ENCODE measurements around the gene MPV17L.
"Not testable (repeated sequence)": the region's sequence is repeated elsewhere in the genome, so short reads cannot be mapped to it uniquely, and the experiment has no call there.

MPV17L gene

DNA sequence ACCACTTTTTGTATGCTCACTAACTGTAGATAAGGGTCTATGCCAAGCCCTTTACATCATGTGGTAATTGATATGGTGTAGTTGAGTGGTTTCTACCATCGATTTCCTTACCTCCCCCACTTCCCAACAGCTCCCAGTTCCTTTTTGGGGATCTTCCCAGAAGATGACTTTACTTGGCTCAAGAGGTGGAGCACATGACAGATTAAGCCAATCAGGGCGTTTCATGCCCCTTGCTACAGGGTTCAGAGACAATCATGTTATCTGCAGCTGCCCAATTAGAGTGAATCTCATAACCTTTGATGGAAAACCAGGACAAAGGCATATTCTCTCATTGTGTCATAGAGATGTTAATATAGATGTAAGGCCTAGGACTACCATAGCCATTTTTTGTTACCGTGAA, 22.7 kb downstream of the MPV17L start:
- ATAC-seq: no peak
- TF ChIP-seq RARB (CRISPR knock-in tag; IDR thresholded peaks at IDR 0.05) (no peak), CSDC2 (CRISPR knock-in tag; IDR thresholded peaks at IDR 0.05) (no peak), PATZ1 (CRISPR knock-in tag; IDR thresholded peaks at IDR 0.05; ENCODE audit: borderline replicate concordance) (no peak), ZFP3 (CRISPR knock-in tag; IDR thresholded peaks at IDR 0.05) (no peak), OSR1 (CRISPR knock-in tag; IDR thresholded peaks at IDR 0.05) (no peak), ISL1 (CRISPR knock-in tag; IDR thresholded peaks at IDR 0.05) (no peak), GLIS3 (CRISPR knock-in tag; IDR thresholded peaks at IDR 0.05) (no peak), TCF4 (CRISPR knock-in tag; IDR thresholded peaks at IDR 0.05; ENCODE audit: borderline replicate concordance) (no peak), ESRRG (CRISPR knock-in tag; IDR thresholded peaks at IDR 0.05) (no peak), ZNF565 (CRISPR knock-in tag; conservative IDR thresholded peaks at IDR 0.05; ENCODE audit: low read depth) (no peak), SNAI2 (CRISPR knock-in tag; IDR thresholded peaks at IDR 0.05) (no peak), ZNF70 (CRISPR knock-in tag; IDR thresholded peaks at IDR 0.05) (no peak), ZNF8 (CRISPR knock-in tag; IDR thresholded peaks at IDR 0.05) (no peak), CREB5 (CRISPR knock-in tag; IDR thresholded peaks at IDR 0.05; ENCODE audit: low read depth) (no peak), TSHZ2 (CRISPR knock-in tag; IDR thresholded peaks at IDR 0.05) (no peak)
- TF ChIP-seq, protein P1, sequence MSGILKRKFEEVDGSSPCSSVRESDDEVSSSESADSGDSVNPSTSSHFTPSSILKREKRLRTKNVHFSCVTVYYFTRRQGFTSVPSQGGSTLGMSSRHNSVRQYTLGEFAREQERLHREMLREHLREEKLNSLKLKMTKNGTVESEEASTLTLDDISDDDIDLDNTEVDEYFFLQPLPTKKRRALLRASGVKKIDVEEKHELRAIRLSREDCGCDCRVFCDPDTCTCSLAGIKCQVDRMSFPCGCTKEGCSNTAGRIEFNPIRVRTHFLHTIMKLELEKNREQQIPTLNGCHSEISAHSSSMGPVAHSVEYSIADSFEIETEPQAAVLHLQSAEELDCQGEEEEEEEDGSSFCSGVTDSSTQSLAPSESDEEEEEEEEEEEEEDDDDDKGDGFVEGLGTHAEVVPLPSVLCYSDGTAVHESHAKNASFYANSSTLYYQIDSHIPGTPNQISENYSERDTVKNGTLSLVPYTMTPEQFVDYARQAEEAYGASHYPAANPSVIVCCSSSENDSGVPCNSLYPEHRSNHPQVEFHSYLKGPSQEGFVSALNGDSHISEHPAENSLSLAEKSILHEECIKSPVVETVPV (CRISPR knock-in tag; IDR thresholded peaks at IDR 0.05): no peak
- TF ChIP-seq, protein P2, sequence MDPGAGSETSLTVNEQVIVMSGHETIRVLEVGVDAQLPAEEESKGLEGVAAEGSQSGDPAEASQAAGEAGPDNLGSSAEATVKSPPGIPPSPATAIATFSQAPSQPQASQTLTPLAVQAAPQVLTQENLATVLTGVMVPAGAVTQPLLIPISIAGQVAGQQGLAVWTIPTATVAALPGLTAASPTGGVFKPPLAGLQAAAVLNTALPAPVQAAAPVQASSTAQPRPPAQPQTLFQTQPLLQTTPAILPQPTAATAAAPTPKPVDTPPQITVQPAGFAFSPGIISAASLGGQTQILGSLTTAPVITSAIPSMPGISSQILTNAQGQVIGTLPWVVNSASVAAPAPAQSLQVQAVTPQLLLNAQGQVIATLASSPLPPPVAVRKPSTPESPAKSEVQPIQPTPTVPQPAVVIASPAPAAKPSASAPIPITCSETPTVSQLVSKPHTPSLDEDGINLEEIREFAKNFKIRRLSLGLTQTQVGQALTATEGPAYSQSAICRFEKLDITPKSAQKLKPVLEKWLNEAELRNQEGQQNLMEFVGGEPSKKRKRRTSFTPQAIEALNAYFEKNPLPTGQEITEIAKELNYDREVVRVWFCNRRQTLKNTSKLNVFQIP (CRISPR knock-in tag; IDR thresholded peaks at IDR 0.05; ENCODE audit: borderline replicate concordance, low read depth): no peak

- ATAC-seq: not testable (repeated sequence)
Measured at GRCh38 chr16:15421696-15422095, 26.1 kb downstream of the MPV17L start.

GRCh38 chr16:15422222-15422621, 26.7 kb downstream of the MPV17L start:
- ATAC-seq: no peak
- no peak for TF ChIP-seq PPARA (CRISPR knock-in tag; IDR thresholded peaks at IDR 0.05; ENCODE audit: borderline replicate concordance)
- TF ChIP-seq OSR1 (CRISPR knock-in tag; IDR thresholded peaks at IDR 0.05): no peak
- TF ChIP-seq ESRRG (CRISPR knock-in tag; IDR thresholded peaks at IDR 0.05): no peak
- no peak for TF ChIP-seq ZFP3 (CRISPR knock-in tag; IDR thresholded peaks at IDR 0.05)
- no peak for TF ChIP-seq ISL1 (CRISPR knock-in tag; IDR thresholded peaks at IDR 0.05)
- TF ChIP-seq ZNF70 (CRISPR knock-in tag; IDR thresholded peaks at IDR 0.05): no peak
- TF ChIP-seq CSDC2 (CRISPR knock-in tag; IDR thresholded peaks at IDR 0.05): no peak
- no peak for TF ChIP-seq TSHZ2 (CRISPR knock-in tag; IDR thresholded peaks at IDR 0.05)
- TF ChIP-seq ARNTL (CRISPR knock-in tag; IDR thresholded peaks at IDR 0.05; ENCODE audit: borderline replicate concordance, low read depth): no peak
- TF ChIP-seq, protein P2 (CRISPR knock-in tag; IDR thresholded peaks at IDR 0.05; ENCODE audit: borderline replicate concordance, low read depth): no peak
- TF ChIP-seq SNAI2 (CRISPR knock-in tag; IDR thresholded peaks at IDR 0.05): no peak
- no peak for TF ChIP-seq GLIS3 (CRISPR knock-in tag; IDR thresholded peaks at IDR 0.05)
- TF ChIP-seq ZC3H10 (CRISPR knock-in tag; IDR thresholded peaks at IDR 0.05): no peak
- no peak for TF ChIP-seq TOX (CRISPR knock-in tag; IDR thresholded peaks at IDR 0.05; ENCODE audit: borderline replicate concordance)
- TF ChIP-seq CREB5 (CRISPR knock-in tag; IDR thresholded peaks at IDR 0.05; ENCODE audit: low read depth): no peak
- TF ChIP-seq ZFP30 (CRISPR knock-in tag; IDR thresholded peaks at IDR 0.05): no peak
- TF ChIP-seq ZNF8 (CRISPR knock-in tag; IDR thresholded peaks at IDR 0.05): no peak

All from SK-N-SH treated with all-trans-retinoic acid at 6 μM for 48 hours (cell line).